ENCODE measurements around the gene FHOD3.
"Not testable (repeated sequence)": the region's sequence is repeated elsewhere in the genome, so short reads cannot be mapped to it uniquely, and the experiment has no call there.

FHOD3 gene

GRCh38 chr18:36352384-36352783 lies 54.9 kb downstream of the FHOD3 start:
- DNase-seq, result no peak

- no peak for DNase-seq
These were observed 57.5 kb downstream of the FHOD3 start for GRCh38 chr18:36354989-36355388.

GRCh38 chr18:36355511-36355910 lies 58.0 kb downstream of the FHOD3 start:
- no peak for DNase-seq

- DNase-seq, result not testable (repeated sequence)
These were observed 59.2 kb downstream of the FHOD3 start for GRCh38 chr18:36356741-36357140.

GRCh38 chr18:36358141-36358540 lies 60.6 kb downstream of the FHOD3 start:
- no peak for DNase-seq

GRCh38 chr18:36360256-36360909 lies 62.9 kb downstream of the FHOD3 start:
- DNase-seq, result no peak

GRCh38 chr18:36364911-36365624 lies 67.6 kb downstream of the FHOD3 start:
- DNase-seq, result no peak

- no peak for DNase-seq
These were observed 68.6 kb downstream of the FHOD3 start for GRCh38 chr18:36365836-36366775.

GRCh38 chr18:36366994-36367839 lies 69.7 kb downstream of the FHOD3 start:
- no peak for DNase-seq

- no peak for DNase-seq
These were observed 71.4 kb downstream of the FHOD3 start for GRCh38 chr18:36368889-36369288.

- no peak for DNase-seq
These were observed 75.4 kb downstream of the FHOD3 start for GRCh38 chr18:36372903-36373311.

- no peak for DNase-seq
These were observed 76.7 kb downstream of the FHOD3 start for GRCh38 chr18:36374262-36374661.

- no peak for DNase-seq
These were observed 77.6 kb downstream of the FHOD3 start for GRCh38 chr18:36375118-36375517.

- DNase-seq, result no peak
These were observed 78.8 kb downstream of the FHOD3 start for GRCh38 chr18:36376361-36376760.

GRCh38 chr18:36377626-36378025 lies 80.1 kb downstream of the FHOD3 start:
- no peak for DNase-seq

GRCh38 chr18:36378205-36378604 lies 80.7 kb downstream of the FHOD3 start:
- DNase-seq, result no peak

GRCh38 chr18:36379435-36379984 lies 82.0 kb downstream of the FHOD3 start:
- no peak for DNase-seq

GRCh38 chr18:36380173-36380827 lies 82.8 kb downstream of the FHOD3 start:
- no peak for DNase-seq

- no peak for DNase-seq
These were observed 83.6 kb downstream of the FHOD3 start for GRCh38 chr18:36381075-36381474.

GRCh38 chr18:36382854-36383253 lies 85.3 kb downstream of the FHOD3 start:
- no peak for DNase-seq

GRCh38 chr18:36386150-36386920 lies 88.8 kb downstream of the FHOD3 start:
- DNase-seq, result no peak
